HG03460 (cell line): ENCODE results near the gene ARHGAP33.
"Not testable (repeated sequence)": the region's sequence is repeated elsewhere in the genome, so short reads cannot be mapped to it uniquely, and the experiment has no call there.

Experiments
- ATAC-seq: cut with Tn5 transposase; IDR thresholded peaks from one replicate; pipeline ENCODE4 v1.9.1; 2021; ENCODE audit not compliant: unreplicated experiment

ARHGAP33 gene

GRCh38 chr19:35790981-35791813, 15.8 kb downstream of the ARHGAP33 start:
- no peak for ATAC-seq

DNA sequence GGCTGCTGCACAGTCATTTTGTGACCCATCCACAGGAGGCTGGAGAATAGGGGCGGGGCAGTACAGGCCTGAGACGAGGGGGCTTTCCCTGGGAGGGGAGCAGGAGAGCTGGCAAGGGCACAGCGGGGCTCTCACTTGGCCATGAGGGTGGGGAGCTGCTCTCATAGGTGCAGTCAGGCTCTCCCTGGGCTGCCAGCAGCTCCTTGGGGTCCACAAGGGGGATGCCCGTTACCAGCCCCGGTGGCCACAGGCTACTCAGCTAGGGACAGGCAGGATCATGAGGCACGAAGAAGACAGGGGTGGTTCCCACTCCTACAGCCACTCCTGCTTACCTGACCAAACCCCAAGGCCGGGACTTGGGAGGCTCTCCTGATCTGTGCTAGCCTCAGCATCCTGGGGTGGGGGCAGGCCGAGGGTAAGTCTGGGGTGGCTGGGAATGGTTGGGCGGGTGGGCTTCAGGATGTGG, 16.5 kb downstream of the ARHGAP33 start:
- ATAC-seq, result no peak

GRCh38 chr19:35792312-35792711, 16.9 kb downstream of the ARHGAP33 start:
- no peak for ATAC-seq

- ATAC-seq, result no peak
These were observed 17.5 kb downstream of the ARHGAP33 start for GRCh38 chr19:35792888-35793287.

DNA sequence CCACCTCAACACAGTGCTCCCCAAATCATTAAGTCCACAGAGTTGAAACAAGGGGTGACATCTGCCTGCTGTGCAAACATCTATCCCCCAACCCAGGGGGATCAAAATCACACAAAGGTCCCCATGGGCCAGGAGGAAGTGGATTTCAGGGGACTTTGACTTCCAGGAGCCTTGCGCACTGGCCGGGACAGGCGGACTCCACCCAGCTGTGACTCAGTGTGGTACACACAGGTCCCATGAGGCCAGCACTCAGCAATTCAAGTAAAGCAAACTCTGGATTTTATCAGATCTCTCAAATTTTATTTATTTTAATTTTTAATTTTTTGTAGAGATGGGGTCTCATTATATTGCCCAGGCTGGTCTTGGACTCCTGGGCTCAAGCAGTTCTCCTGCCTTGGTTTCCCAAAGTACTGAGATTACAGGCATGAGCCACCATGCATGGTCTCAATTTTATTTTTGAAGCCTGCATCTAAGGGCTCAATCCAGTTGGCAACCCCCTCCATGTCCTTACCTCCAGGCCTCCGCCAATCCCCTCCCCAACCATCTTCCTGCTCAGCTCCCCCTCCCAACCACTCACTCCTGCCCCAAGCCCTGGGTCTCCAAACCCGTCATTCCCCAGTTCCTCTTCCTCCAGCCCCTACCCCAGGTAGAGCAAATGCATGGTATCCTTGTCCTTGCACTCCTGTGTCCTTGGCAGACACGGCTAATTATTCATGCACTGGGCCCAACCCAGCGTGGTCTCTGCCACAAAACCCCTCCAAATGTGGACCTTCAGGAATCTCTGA, 18.2 kb downstream of the ARHGAP33 start:
- no peak for ATAC-seq

GRCh38 chr19:35795564-35795963, 20.2 kb downstream of the ARHGAP33 start:
- not testable (repeated sequence) for ATAC-seq

GRCh38 chr19:35796645-35797542, 21.5 kb downstream of the ARHGAP33 start:
- no peak for ATAC-seq

DNA sequence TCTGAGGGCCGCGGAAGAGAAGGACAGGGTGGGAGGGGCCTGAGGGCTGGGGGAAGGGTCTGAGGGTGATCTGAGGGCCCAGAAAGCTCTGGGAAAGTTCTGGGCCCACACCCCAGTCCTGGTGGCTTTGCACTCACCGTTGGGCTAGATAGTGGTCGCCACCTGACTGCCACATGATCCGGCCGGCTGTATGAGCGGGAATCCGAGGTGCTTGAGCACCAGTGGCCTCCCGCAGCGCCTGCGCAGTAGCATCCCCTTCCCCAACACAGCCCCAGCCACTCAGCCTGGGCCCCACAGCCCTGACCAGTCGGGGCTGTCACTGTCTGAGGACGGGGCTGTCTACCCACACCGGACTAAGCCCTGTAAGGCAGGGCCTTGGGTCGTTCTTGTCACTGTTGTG, 22.3 kb downstream of the ARHGAP33 start:
- no peak for ATAC-seq

DNA sequence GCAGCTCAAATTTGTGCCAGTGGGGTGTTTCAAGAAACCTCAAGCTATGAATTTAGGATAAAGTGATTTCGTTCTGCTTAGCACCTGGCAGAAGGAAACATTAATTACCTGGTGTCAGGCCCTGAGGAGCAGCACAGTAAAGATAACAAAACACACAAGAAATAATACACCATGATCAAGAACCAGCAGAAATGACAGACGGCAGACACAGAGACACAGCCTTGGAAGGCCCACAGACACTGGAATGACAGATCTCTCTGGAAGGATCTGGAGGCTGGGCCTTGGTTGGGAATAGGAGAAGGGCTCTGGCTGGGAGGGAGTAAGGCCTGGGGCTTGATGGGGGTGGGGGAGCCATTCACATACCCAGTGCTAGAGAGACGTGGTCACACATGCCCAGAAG, 26.5 kb downstream of the ARHGAP33 start:
- no peak for ATAC-seq

- no peak for ATAC-seq
These were observed 30.2 kb downstream of the ARHGAP33 start for GRCh38 chr19:35805526-35806102.

DNA sequence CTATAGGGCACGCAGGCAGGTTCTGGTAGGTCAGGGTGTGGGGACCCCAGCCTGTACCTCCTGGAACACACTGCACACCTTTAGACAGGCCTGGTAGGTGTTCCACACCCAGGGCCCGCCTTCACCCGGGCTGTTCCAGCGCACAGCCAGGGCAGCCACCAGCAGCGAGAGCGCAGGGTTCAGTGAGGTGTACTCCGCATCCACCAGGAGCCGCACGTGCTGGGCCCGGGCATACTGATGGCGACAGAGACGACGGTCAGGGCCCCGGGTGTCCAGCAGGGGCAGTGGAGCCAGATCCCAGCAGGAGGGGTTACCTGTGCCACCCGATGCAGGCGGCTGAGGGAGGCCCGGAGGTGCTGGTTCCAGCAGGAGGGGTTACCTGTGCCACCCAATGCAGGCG, 31.2 kb downstream of the ARHGAP33 start:
- ATAC-seq, result no peak

GRCh38 chr19:35807633-35808032, 32.3 kb downstream of the ARHGAP33 start:
- ATAC-seq, result no peak

- no peak for ATAC-seq
These were observed 36.2 kb downstream of the ARHGAP33 start for GRCh38 chr19:35811317-35812219.

GRCh38 chr19:35812220-35813042, 37.1 kb downstream of the ARHGAP33 start, which contains the start of gene PRODH2:
TSS of gene PRODH2 (minus strand) at chr19:35812845. CDS start at chr19:35812805, 40 bp downstream.
- no peak for ATAC-seq

GRCh38 chr19:35813043-35813890, 37.9 kb downstream of the ARHGAP33 start:
- no peak for ATAC-seq

GRCh38 chr19:35816262-35816661, 40.9 kb downstream of the ARHGAP33 start:
- no peak for ATAC-seq

DNA sequence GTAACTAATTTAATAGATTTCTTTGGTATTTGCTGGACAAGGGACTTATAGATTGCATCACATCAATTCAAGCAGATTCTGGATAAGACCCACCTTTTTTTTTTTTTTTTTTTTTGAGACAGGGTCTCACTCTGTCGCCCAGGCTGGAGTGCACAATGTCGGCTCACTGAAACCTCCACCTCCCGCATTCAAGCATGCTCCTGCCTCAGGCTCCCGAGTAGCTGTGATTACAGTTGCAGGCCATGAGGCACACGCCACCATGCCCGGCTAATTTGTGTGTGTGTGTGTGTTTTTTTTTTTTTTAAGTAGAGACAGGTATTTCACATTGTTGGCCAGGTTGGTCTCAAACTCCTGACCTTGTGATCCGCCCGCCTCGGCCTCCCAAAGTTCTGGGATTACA, 41.5 kb downstream of the ARHGAP33 start:
- ATAC-seq, result no peak

GRCh38 chr19:35818445-35818844, 43.1 kb downstream of the ARHGAP33 start:
- ATAC-seq, result no peak
